Measurements from ENCODE around the gene CHMP1B.

CHMP1B gene

GRCh38 chr18:11860594-11861450 is 9.6 kb downstream of the CHMP1B start:
- TF ChIP-seq CTCF (conservative IDR thresholded peaks at IDR 0.05) = no peak
- no peak overlapping the region for H3K27ac ChIP-seq

GRCh38 chr18:11861583-11862288 is 10.5 kb downstream of the CHMP1B start:
- H3K27ac ChIP-seq = no peak overlapping the region
- TF ChIP-seq CTCF (conservative IDR thresholded peaks at IDR 0.05) = no peak

GRCh38 chr18:11862468-11863137 is 11.4 kb downstream of the CHMP1B start:
- no peak for TF ChIP-seq CTCF (conservative IDR thresholded peaks at IDR 0.05)
- H3K27ac ChIP-seq = no peak overlapping the region

GRCh38 chr18:11864471-11864870 is 13.3 kb downstream of the CHMP1B start:
- no peak overlapping the region for H3K27ac ChIP-seq
- no peak for TF ChIP-seq CTCF (conservative IDR thresholded peaks at IDR 0.05)

- no peak for TF ChIP-seq CTCF (conservative IDR thresholded peaks at IDR 0.05)
- H3K27ac ChIP-seq = no peak overlapping the region
Observed at GRCh38 chr18:11865071-11865470, 13.9 kb downstream of the CHMP1B start.

GRCh38 chr18:11866329-11866728 is 15.1 kb downstream of the CHMP1B start:
- no peak for TF ChIP-seq CTCF (conservative IDR thresholded peaks at IDR 0.05)

GRCh38 chr18:11866764-11867163 is 15.6 kb downstream of the CHMP1B start:
- no peak for TF ChIP-seq CTCF (conservative IDR thresholded peaks at IDR 0.05)
- H3K27ac ChIP-seq = no peak overlapping the region

More at GRCh38 chr18:11866329-11866728, 15.1 kb downstream of the CHMP1B start:
- no peak overlapping the region for H3K27ac ChIP-seq

Data from VCaP (cell line).